Small intestine (tissue), 7 donors: ENCODE measurements around the gene MRPL55. TPM values are rescaled to one million over a fixed set of nuclear protein-coding genes. Genes with fewer than 3 reads are reported as not detected.

ENCODE experiments used
- DNase-seq, 2 donors: peaks; one replicate each; pipeline versions ENCODE4 v3.0.0 to v3.0.0-alpha.2; 2013
- FAIRE-seq: peaks from 2 replicates; lab custom pipeline; 2012; peaks lifted over from hg19 to GRCh38; lab: Jason Lieb, UNC
- H3K27ac ChIP-seq, 3 donors: one replicate each; pipeline ENCODE4 v1.5.1; 2013; ENCODE audit warnings: low read length in 2 of 3, mild to moderate bottlenecking in 2 of 3, control low read depth in 1 of 3, inconsistent platforms in 1 of 3, low read depth in 1 of 3, moderate library complexity in 1 of 3
- H3K27me3 ChIP-seq, 3 donors: one replicate each; pipeline ENCODE4 v1.6.1; 2013; ENCODE audit warnings: low read length in 3 of 3, inconsistent platforms in 1 of 3; ENCODE audit not compliant: control insufficient read depth in 3 of 3, insufficient read depth in 3 of 3
- H3K36me3 ChIP-seq, 3 donors: one replicate each; pipeline ENCODE4 v1.6.1; 2013; ENCODE audit warnings: low read length in 3 of 3, inconsistent platforms in 1 of 3, low read depth in 1 of 3, mild to moderate bottlenecking in 1 of 3, moderate library complexity in 1 of 3; ENCODE audit not compliant: control insufficient read depth in 3 of 3, insufficient read depth in 2 of 3
- H3K4me1 ChIP-seq, 3 donors: one replicate each; pipeline ENCODE4 v1.6.1; 2013; ENCODE audit warnings: low read length in 2 of 3, inconsistent platforms in 1 of 3, low read depth in 1 of 3, mild to moderate bottlenecking in 1 of 3, moderate library complexity in 1 of 3; ENCODE audit not compliant: control insufficient read depth in 3 of 3, insufficient read depth in 2 of 3
- H3K4me3 ChIP-seq, 3 donors: one replicate each; pipeline ENCODE4 v1.5.1; 2013; ENCODE audit warnings: low read length in 3 of 3, control low read depth in 1 of 3, inconsistent platforms in 1 of 3, low read depth in 1 of 3, mild to moderate bottlenecking in 1 of 3, moderate library complexity in 1 of 3
- H3K9me3 ChIP-seq, 2 donors: one replicate each; pipeline ENCODE4 v1.6.1; 2013; ENCODE audit warnings: low read depth in 1 of 2, low read length in 1 of 2; ENCODE audit not compliant: control insufficient read depth in 2 of 2, insufficient read depth in 1 of 2
- WGBS, 3 donors: extraction: QIAGEN DNeasy Blood & Tissue Kit; methylation state at CpG; one replicate each; pipeline ENCODE4 v1.1.7; 2013; 5-methylcytosine and 5-hydroxymethylcytosine counted together
- polyA plus RNA-seq, 4 donors: library from polyadenylated mRNA; stranded (reverse) in 3 of 4; unstranded in 1 of 4; fragments of 200-250 nt in 3 of 4; fragments of 120-200 nt in 1 of 4; gene quantifications; one replicate each; pipeline versions ENCODE4 v1.2.1 to v1.2.3, GENCODE V29; 2013
- donor health status: healthy with polysubstance abuse.
- donor health status: control.
- donor health status: control.
- donor health status: Bipolar disorder and iron deficiency.
- donor health status: healthy.

Gene MRPL55
- polyA plus RNA-seq, 4 donors = 56.8 to 148 (median 96.5) TPM

- no peaks in the 10 kb centered on the region for H3K9me3 ChIP-seq
- H3K27ac ChIP-seq = peak within 1 kb of the TSS; percentile 99 to 100 (median 100)
- peak within 1 kb of the TSS; percentile 81 to 99 (median 89) for H3K4me3 ChIP-seq
- FAIRE-seq (no peak), DNase-seq (peak; percentile 100)
- peaks cover 0 to 11% (median 0%) of the 10 kb centered on the region in 3 donors for H3K27me3 ChIP-seq
- WGBS, 3 donors = 0 to 1% (median 1%) methylated on average over 77 to 95 of the region's 95 CpGs
- H3K4me1 ChIP-seq = peaks cover 9 to 42% (median 13%) of the 10 kb centered on the region in 3 donors
- peaks cover 0 to 39% (median 0%) of the 10 kb centered on the region in 3 donors for H3K36me3 ChIP-seq
Measured at GRCh38 chr1:228139931-228140723, 31.0 kb upstream of the MRPL55 start, which contains the start of gene GUK1. GUK1 (plus strand) TSS chr1:228140279; CDS start chr1:228140303, 24 bp downstream.

- peak overlapping the region; percentile 85 to 100 (median 86) for H3K27ac ChIP-seq
- FAIRE-seq (no peak), DNase-seq (no peak)
- H3K9me3 ChIP-seq = no peaks in the 10 kb centered on the region
- peak overlapping the region; percentile 37 to 99 (median 62) for H3K4me3 ChIP-seq
- H3K27me3 ChIP-seq = peaks cover 0 to 13% (median 0%) of the 10 kb centered on the region in 3 donors
- H3K36me3 ChIP-seq = peaks cover 0 to 32% (median 0%) of the 10 kb centered on the region in 3 donors
- H3K4me1 ChIP-seq = peaks cover 9 to 36% (median 13%) of the 10 kb centered on the region in 3 donors
- 19 to 25% (median 25%) methylated on average over 30 of the region's 30 CpGs for WGBS, 3 donors
Measured at GRCh38 chr1:228139406-228139930, 30.4 kb upstream of the MRPL55 start.

GRCh38 chr1:228136901-228137300 lies 27.8 kb upstream of the MRPL55 start:
- Histone ChIP-seq H3K27me3 (peaks cover 0 to 13% (median 0%) of the 10 kb centered on the region in 3 donors), H3K4me3 (no peak overlapping the region), H3K36me3 (peaks cover 0 to 10% (median 0%) of the 10 kb centered on the region in 3 donors), H3K9me3 (no peaks in the 10 kb centered on the region), H3K4me1 (peaks cover 3 to 11% (median 4%) of the 10 kb centered on the region in 3 donors), H3K27ac (no peak overlapping the region)
- DNase-seq = no peak
- 12 to 45% (median 18%) methylated on average over 1 of the region's 1 CpG for WGBS, 3 donors
- no peak for FAIRE-seq

- Histone ChIP-seq H3K27me3 (peaks cover 0 to 13% (median 0%) of the 10 kb centered on the region in 3 donors), H3K36me3 (no peaks in the 10 kb centered on the region), H3K4me3 (no peak overlapping the region), H3K9me3 (no peaks in the 10 kb centered on the region), H3K4me1 (peaks cover 0 to 12% (median 0%) of the 10 kb centered on the region in 3 donors), H3K27ac (no peak overlapping the region)
- FAIRE-seq (no peak), DNase-seq (no peak)
- 89 to 91% (median 89%) methylated on average over 12 of the region's 12 CpGs for WGBS, 3 donors
Measured at GRCh38 chr1:228134591-228134990, 25.5 kb upstream of the MRPL55 start.

- H3K36me3 ChIP-seq = no peaks in the 10 kb centered on the region
- H3K27me3 ChIP-seq = peaks cover 0 to 12% (median 0%) of the 10 kb centered on the region in 3 donors
- H3K9me3 ChIP-seq = no peaks in the 10 kb centered on the region
- 74 to 84% (median 78%) methylated on average over 2 of the region's 2 CpGs for WGBS, 3 donors
- FAIRE-seq (no peak), DNase-seq (peak in 1 of 2 donors; percentile 57)
- H3K27ac ChIP-seq = peak overlapping the region in 1 of 3 donors; percentile 78
- H3K4me3 ChIP-seq = no peak overlapping the region
- H3K4me1 ChIP-seq = peaks cover 0 to 9% (median 0%) of the 10 kb centered on the region in 3 donors
Measured at GRCh38 chr1:228131766-228132165, 22.7 kb upstream of the MRPL55 start.

GRCh38 chr1:228125185-228125584 lies 16.1 kb upstream of the MRPL55 start:
- H3K27me3 ChIP-seq = no peaks in the 10 kb centered on the region
- no peak overlapping the region for H3K4me3 ChIP-seq
- DNase-seq = no peak
- H3K36me3 ChIP-seq = no peaks in the 10 kb centered on the region
- no peak for FAIRE-seq
- no peaks in the 10 kb centered on the region for H3K9me3 ChIP-seq
- H3K27ac ChIP-seq = no peak overlapping the region
- peaks cover 0 to 21% (median 0%) of the 10 kb centered on the region in 3 donors for H3K4me1 ChIP-seq
- WGBS, 3 donors = 67 to 92% (median 82%) methylated on average over 5 of the region's 5 CpGs

- no peaks in the 10 kb centered on the region for H3K27me3 ChIP-seq
- FAIRE-seq = no peak
- H3K27ac ChIP-seq = peak overlapping the region in 1 of 3 donors; percentile 74
- 39 to 59% (median 48%) methylated on average over 2 of the region's 2 CpGs for WGBS, 3 donors
- H3K4me3 ChIP-seq = no peak overlapping the region
- DNase-seq = peak in 1 of 2 donors; percentile 66
- H3K4me1 ChIP-seq = peaks cover 0 to 21% (median 0%) of the 10 kb centered on the region in 3 donors
- peaks cover 0 to 6% of the 10 kb centered on the region in 2 donors for H3K9me3 ChIP-seq
- no peaks in the 10 kb centered on the region for H3K36me3 ChIP-seq
Measured at GRCh38 chr1:228123505-228123904, 14.4 kb upstream of the MRPL55 start.

GRCh38 chr1:228122921-228123441 lies 13.9 kb upstream of the MRPL55 start:
- Histone ChIP-seq H3K36me3 (no peaks in the 10 kb centered on the region), H3K27me3 (no peaks in the 10 kb centered on the region), H3K4me3 (no peak overlapping the region), H3K27ac (peak overlapping the region in 1 of 3 donors; percentile 74), H3K4me1 (peaks cover 0 to 21% (median 0%) of the 10 kb centered on the region in 3 donors), H3K9me3 (peaks cover 0 to 7% of the 10 kb centered on the region in 2 donors)
- DNase-seq (no peak), FAIRE-seq (no peak)
- 73 to 100% (median 96%) methylated on average over 1 of the region's 1 CpG for WGBS, 3 donors
